Mesenteric fat pad (tissue), 1 donor: ENCODE data around the gene BCAP31. TPM values are rescaled to one million over a fixed set of nuclear protein-coding genes. Genes with fewer than 3 reads are reported as not detected.
A peak's percentile ranks its signal among the peaks of the same experiment; 100 is the strongest.
"Not testable (repeated sequence)": the region's sequence is repeated elsewhere in the genome, so short reads cannot be mapped to it uniquely, and the experiment has no call there.

Experiments used
- DNase-seq: peaks from one replicate; pipeline ENCODE4 v3.0.0-alpha.2; 2020; ENCODE audit warnings: low spot score
- total RNA-seq: library from RNA; stranded (reverse); fragmentation: NEBNext Ultra II Directional; extraction: Animal tissue kit (Norgen Biotek cat#: 25700); gene quantifications from one replicate; pipeline ENCODE4 v1.2.1, GENCODE V29; 2021
- donor health status: DM: yes; HTN: yes; CAD: no.

BCAP31 gene
- total RNA-seq, 1 donor from 2014 or later = 513 TPM

- DNase-seq = no peak
These were observed 39.0 kb downstream of the BCAP31 start for GRCh38 chrX:153685156-153685536.

- no peak for DNase-seq
These were observed 39.6 kb downstream of the BCAP31 start for GRCh38 chrX:153684467-153685155.

GRCh38 chrX:153683486-153683885 is 40.7 kb downstream of the BCAP31 start:
- DNase-seq = not testable (repeated sequence)

GRCh38 chrX:153681175-153681574 is 43.0 kb downstream of the BCAP31 start:
- DNase-seq = no peak

GRCh38 chrX:153674219-153674851 is 49.9 kb downstream of the BCAP31 start:
- peak; percentile 82 for DNase-seq

GRCh38 chrX:153673428-153674218 is 50.6 kb downstream of the BCAP31 start, which contains the start of gene PNCK:
Gene PNCK, minus strand, starts transcription at chrX:153673813. Its CDS starts 737 bp downstream, at chrX:153673076.
- DNase-seq = peak; percentile 81

- DNase-seq = peak; percentile 83
These were observed 51.4 kb downstream of the BCAP31 start for GRCh38 chrX:153672531-153673427.

- peak; percentile 84 for DNase-seq
These were observed 52.3 kb downstream of the BCAP31 start for GRCh38 chrX:153671589-153672530.

- peak; percentile 81 for DNase-seq
These were observed 53.2 kb downstream of the BCAP31 start for GRCh38 chrX:153670748-153671588.

GRCh38 chrX:153669901-153670731 is 54.1 kb downstream of the BCAP31 start:
- DNase-seq = peak; percentile 88

- DNase-seq = peak; percentile 85
These were observed 54.9 kb downstream of the BCAP31 start for GRCh38 chrX:153669174-153669890.

- peak; percentile 75 for DNase-seq
These were observed 55.6 kb downstream of the BCAP31 start for GRCh38 chrX:153668423-153669173.

- DNase-seq = peak; percentile 90
These were observed 56.2 kb downstream of the BCAP31 start for GRCh38 chrX:153667956-153668396.

GRCh38 chrX:153667281-153667955 is 56.8 kb downstream of the BCAP31 start:
- peak; percentile 77 for DNase-seq

GRCh38 chrX:153665726-153666306 is 58.4 kb downstream of the BCAP31 start:
- peak; percentile 83 for DNase-seq
